HG03342 (cell line): Measurements from ENCODE around the gene WDR89.
A peak's percentile ranks its signal among the peaks of the same experiment; 100 is the strongest.
"Not testable (repeated sequence)": the region's sequence is repeated elsewhere in the genome, so short reads cannot be mapped to it uniquely, and the experiment has no call there.

Experiments
- ATAC-seq: cut with Tn5 transposase; IDR thresholded peaks from one replicate; pipeline ENCODE4 v1.9.1; 2021; ENCODE audit warnings: mild to moderate bottlenecking, moderate library complexity; ENCODE audit not compliant: unreplicated experiment

WDR89 gene

GRCh38 chr14:63654346-63654745 is 12.7 kb upstream of the WDR89 start:
- no peak for ATAC-seq

- no peak for ATAC-seq
These were observed 10.7 kb upstream of the WDR89 start for GRCh38 chr14:63652406-63652805.

GRCh38 chr14:63650256-63650952 is 8.7 kb upstream of the WDR89 start:
- ATAC-seq = no peak

GRCh38 chr14:63647696-63648410 is 6.2 kb upstream of the WDR89 start:
- ATAC-seq = no peak

GRCh38 chr14:63644741-63645140 is 3.1 kb upstream of the WDR89 start:
- no peak for ATAC-seq

GRCh38 chr14:63642656-63643382 is 1.1 kb upstream of the WDR89 start:
- no peak for ATAC-seq

GRCh38 chr14:63642229-63642611 is 549 bp upstream of the WDR89 start:
- ATAC-seq = peak; percentile 62

- no peak for ATAC-seq
These were observed 3.2 kb downstream of the WDR89 start for GRCh38 chr14:63638493-63638892.

GRCh38 chr14:63636094-63636635 is 5.5 kb downstream of the WDR89 start:
- not testable (repeated sequence) for ATAC-seq

GRCh38 chr14:63633801-63634200 is 7.9 kb downstream of the WDR89 start:
- ATAC-seq = no peak

GRCh38 chr14:63632932-63633514 is 8.6 kb downstream of the WDR89 start:
- no peak for ATAC-seq

- no peak for ATAC-seq
These were observed 17.0 kb downstream of the WDR89 start for GRCh38 chr14:63624701-63625100.

GRCh38 chr14:63624203-63624602 is 17.5 kb downstream of the WDR89 start:
- no peak for ATAC-seq

- not testable (repeated sequence) for ATAC-seq
These were observed 19.7 kb downstream of the WDR89 start for GRCh38 chr14:63621975-63622374.

GRCh38 chr14:63616015-63616414 is 25.7 kb downstream of the WDR89 start:
- no peak for ATAC-seq

- ATAC-seq = no peak
These were observed 26.9 kb downstream of the WDR89 start for GRCh38 chr14:63614679-63615363.

- no peak for ATAC-seq
These were observed 30.6 kb downstream of the WDR89 start for GRCh38 chr14:63611078-63611477.

GRCh38 chr14:63605041-63605532 is 36.6 kb downstream of the WDR89 start:
- ATAC-seq = no peak

- no peak for ATAC-seq
These were observed 37.0 kb downstream of the WDR89 start for GRCh38 chr14:63604626-63605025.

GRCh38 chr14:63603749-63604277 is 37.9 kb downstream of the WDR89 start:
- no peak for ATAC-seq
